H1 (cell line): Measurements from ENCODE around the gene PIGV. TPM values are rescaled to one million over a fixed set of nuclear protein-coding genes. Genes with fewer than 3 reads are reported as not detected.

ENCODE experiments used
- CTCF ChIA-PET: fragments of 300-600 bp; sonication (Branson Sonifier 250); formaldehyde crosslinking; loops from one replicate; lab custom pipeline; 2021; ENCODE audit not compliant: partially characterized antibody; lab: Charles Lee
- POLR2A ChIA-PET: fragments of 300-600 bp; sonication (Branson Sonifier 250); formaldehyde crosslinking; loops from one replicate; lab custom pipeline; 2021; ENCODE audit warnings: inconsistent platforms; ENCODE audit not compliant: partially characterized antibody; lab: Charles Lee
- DNase-seq, 2 experiments: peaks; one replicate each; pipeline versions ENCODE4 v3.0.0 to v3.0.0-alpha.2; 2010 to 2022; ENCODE audit warnings: low spot score in 2 of 2, low read depth in 1 of 2, mixed read lengths in 1 of 2
- FAIRE-seq: peaks from 2 replicates; lab custom pipeline; 2011; peaks lifted over from hg19 to GRCh38; lab: Jason Lieb, UNC
- H2AFZ ChIP-seq: 2 replicates; pipeline ENCODE4 v1.8.1; 2012; ENCODE audit warnings: low read length, inconsistent platforms
- H2AK5ac ChIP-seq: 2 replicates; pipeline ENCODE4 v1.6.1; 2013; ENCODE audit warnings: low read depth, low read length
- H2BK120ac ChIP-seq: replicated peaks from 2 replicates; pipeline ENCODE3; 2013; ENCODE audit warnings: low read depth, low read length, inconsistent platforms
- H2BK12ac ChIP-seq: 2 replicates; pipeline ENCODE4 v1.6.1; 2013; ENCODE audit warnings: low read depth, low read length
- H2BK15ac ChIP-seq: 2 replicates; pipeline ENCODE4 v1.6.1; 2013; ENCODE audit warnings: low read length
- H2BK20ac ChIP-seq: 2 replicates; pipeline ENCODE4 v1.6.1; 2013; ENCODE audit warnings: low read length
- H2BK5ac ChIP-seq: 2 replicates; pipeline ENCODE4 v1.6.1; 2013; ENCODE audit warnings: low read depth, low read length
- H3K14ac ChIP-seq: 2 replicates; pipeline ENCODE4 v1.6.1; 2013; ENCODE audit warnings: inconsistent platforms; ENCODE audit not compliant: insufficient read length
- H3K18ac ChIP-seq: 2 replicates; pipeline ENCODE4 v1.6.1; 2013; ENCODE audit warnings: low read length; ENCODE audit errors: extremely low read depth
- H3K23ac ChIP-seq: 2 replicates; pipeline ENCODE4 v1.6.1; 2013; ENCODE audit warnings: inconsistent platforms; ENCODE audit not compliant: insufficient read length
- H3K23me2 ChIP-seq: 2 replicates; pipeline ENCODE4 v1.6.1; 2013; ENCODE audit warnings: low read depth, low read length
- H3K27ac ChIP-seq: 2 replicates; pipeline ENCODE4 v1.6.1; 2011; ENCODE audit warnings: low read depth, low read length, inconsistent platforms
- H3K27me3 ChIP-seq, 4 experiments: replicated peaks in 1 of 4; 1 replicate in 1 of 4; 2 replicates in 3 of 4; pipeline versions ENCODE4 v1.6.1 to v1.8.1; 2011 to 2013; ENCODE audit warnings: low read length in 3 of 4, mild to moderate bottlenecking in 3 of 4, inconsistent platforms in 2 of 4, mixed read lengths in 2 of 4, moderate library complexity in 1 of 4; ENCODE audit not compliant: control insufficient read depth in 3 of 4, insufficient read depth in 3 of 4; ENCODE audit errors: extremely low read depth in 1 of 4
- H3K36me3 ChIP-seq, 4 experiments: 2 replicates each; pipeline versions ENCODE4 v1.6.1 to v1.8.1; 2011 to 2013; ENCODE audit warnings: mild to moderate bottlenecking in 4 of 4, low read length in 3 of 4, moderate library complexity in 2 of 4, control low read depth in 1 of 4, inconsistent platforms in 1 of 4; ENCODE audit not compliant: insufficient read depth in 4 of 4, control insufficient read depth in 2 of 4
- H3K4ac ChIP-seq: replicated peaks from 2 replicates; pipeline ENCODE3; 2013; ENCODE audit warnings: low read length, low read depth, mixed read lengths, inconsistent platforms; ENCODE audit not compliant: insufficient read length
- H3K4me1 ChIP-seq, 4 experiments: replicated peaks in 1 of 4; 1 replicate in 1 of 4; 2 replicates in 3 of 4; pipeline versions ENCODE4 v1.6.1 to v1.8.1; 2011 to 2013; ENCODE audit warnings: low read length in 3 of 4, inconsistent platforms in 2 of 4, mixed read lengths in 1 of 4; ENCODE audit not compliant: insufficient read depth in 4 of 4, control insufficient read depth in 3 of 4
- H3K4me2 ChIP-seq, 2 experiments: 2 replicates each; pipeline versions ENCODE4 v1.6.1 to v1.8.1; 2011 to 2013; ENCODE audit warnings: low read depth in 2 of 2, low read length in 2 of 2, control low read depth in 1 of 2, inconsistent platforms in 1 of 2, mild to moderate bottlenecking in 1 of 2; ENCODE audit not compliant: insufficient read depth in 1 of 2
- H3K4me3 ChIP-seq, 4 experiments: fragments of 200-600, 300-600 bp in 1 of 4; sonication (generic), shearing (Covaris generic), sonication (Bioruptor Twin) in 1 of 4; 2 replicates each; pipeline versions ENCODE4 v1.5.1 to v1.8.1; 2011 to 2016; ENCODE audit warnings: low read length in 4 of 4, low read depth in 3 of 4, control low read depth in 2 of 4, inconsistent platforms in 2 of 4, mild to moderate bottlenecking in 2 of 4, mixed read lengths in 1 of 4, moderate library complexity in 1 of 4; ENCODE audit not compliant: insufficient read depth in 2 of 4; ENCODE audit errors: extremely low read depth in 1 of 4
- H3K56ac ChIP-seq: replicated peaks from 2 replicates; pipeline ENCODE3; 2013; ENCODE audit warnings: low read depth, mild to moderate bottlenecking, mixed read lengths, low read length, inconsistent platforms; ENCODE audit not compliant: insufficient read length
- H3K79me1 ChIP-seq: 2 replicates; pipeline ENCODE4 v1.6.1; 2013; ENCODE audit warnings: low read depth, low read length, control low read depth
- H3K79me2 ChIP-seq, 2 experiments: 2 replicates each; pipeline versions ENCODE4 v1.6.1 to v1.8.1; 2012 to 2013; ENCODE audit warnings: low read length in 2 of 2, mild to moderate bottlenecking in 2 of 2, inconsistent platforms in 1 of 2; ENCODE audit not compliant: insufficient read depth in 2 of 2, control insufficient read depth in 1 of 2
- H3K9ac ChIP-seq, 4 experiments: replicated peaks in 1 of 4; 1 replicate in 1 of 4; 2 replicates in 3 of 4; pipeline versions ENCODE4 v1.6.1 to v1.8.1; 2011 to 2013; ENCODE audit warnings: low read depth in 3 of 4, low read length in 3 of 4, control low read depth in 2 of 4, mild to moderate bottlenecking in 2 of 4, moderate library complexity in 2 of 4, inconsistent platforms in 1 of 4; ENCODE audit errors: extremely low read depth in 1 of 4
- H3K9me3 ChIP-seq, 2 experiments: 2 replicates each; pipeline versions ENCODE4 v1.6.1 to v1.8.1; 2012 to 2013; ENCODE audit warnings: mild to moderate bottlenecking in 2 of 2, moderate library complexity in 2 of 2, control low read depth in 1 of 2, inconsistent platforms in 1 of 2, low read depth in 1 of 2, low read length in 1 of 2, mixed read lengths in 1 of 2; ENCODE audit not compliant: insufficient read depth in 2 of 2
- H4K20me1 ChIP-seq, 2 experiments: replicated peaks in 1 of 2; 2 replicates each; pipeline versions ENCODE3 to v1.8.1; 2011 to 2013; ENCODE audit warnings: inconsistent platforms in 2 of 2, low read length in 2 of 2, mild to moderate bottlenecking in 1 of 2; ENCODE audit not compliant: insufficient read depth in 2 of 2, control insufficient read depth in 1 of 2
- H4K5ac ChIP-seq: 2 replicates; pipeline ENCODE4 v1.6.1; 2013; ENCODE audit warnings: low read length, low read depth, mixed read lengths, inconsistent platforms; ENCODE audit not compliant: insufficient read length
- H4K8ac ChIP-seq: 2 replicates; pipeline ENCODE4 v1.8.0; 2013; ENCODE audit warnings: mild to moderate bottlenecking, moderate library complexity, low read length, inconsistent platforms; ENCODE audit not compliant: insufficient read depth; ENCODE audit errors: extremely low read depth
- H4K91ac ChIP-seq: replicated peaks from 2 replicates; pipeline ENCODE3; 2013; ENCODE audit warnings: low read length, mixed read lengths, inconsistent platforms; ENCODE audit not compliant: insufficient read length
- POLR2AphosphoS5 ChIP-seq: IDR thresholded peaks from 2 replicates; pipeline ENCODE4 v1.6.1; 2011; ENCODE audit warnings: low read depth, low read length
- SRF ChIP-seq: IDR thresholded peaks from 2 replicates; pipeline ENCODE4 v1.6.1; 2011; ENCODE audit warnings: mild to moderate bottlenecking, low read depth, low read length, moderate library complexity
- WGBS, 2 experiments: shearing (Covaris generic) in 1 of 2; methylation state at CpG; one replicate each; pipeline versions ENCODE4 v1.1.6 to v1.1.7; 2013 to 2015; ENCODE audit warnings: low lambda C conversion rate in 2 of 2, mixed read lengths in 2 of 2, inconsistent platforms in 1 of 2, low coverage in 1 of 2, missing lambda C conversion rate in 1 of 2; ENCODE audit not compliant: insufficient replicate concordance in 2 of 2, insufficient coverage in 1 of 2, insufficient read length in 1 of 2; ENCODE audit errors: extremely low coverage in 1 of 2, missing lambda C conversion rate in 1 of 2; 5-methylcytosine and 5-hydroxymethylcytosine counted together
- polyA plus RNA-seq, 7 experiments: library from polyadenylated mRNA; depleted of rRNA in 3 of 7; stranded (reverse) in 5 of 7; unstranded in 2 of 7; fragments of >200 nt in 5 of 7; fragments of 200-250 nt in 2 of 7; gene quantifications; 1 replicate in 5 of 7; 2 replicates in 1 of 7; 4 replicates in 1 of 7; pipeline versions ENCODE4 v1.2.1 to v1.2.3, GENCODE V29; 2011 to 2013; ENCODE audit warnings: missing spikeins in 2 of 7, mixed read lengths in 2 of 7
- total RNA-seq: library from RNA; stranded (reverse); fragmentation: NEBNext Ultra II Directional; extraction: Animal tissue kit (Norgen Biotek cat#: 25700); gene quantifications from 2 replicates; pipeline ENCODE4 v1.2.1, GENCODE V29; 2021

PIGV gene
- total and polyA plus RNA-seq, 2 of the 8 experiments (the other 6 are each of a cell fraction or from before 2014, with no cell fraction given): 8.5 to 20.9 TPM

DNA sequence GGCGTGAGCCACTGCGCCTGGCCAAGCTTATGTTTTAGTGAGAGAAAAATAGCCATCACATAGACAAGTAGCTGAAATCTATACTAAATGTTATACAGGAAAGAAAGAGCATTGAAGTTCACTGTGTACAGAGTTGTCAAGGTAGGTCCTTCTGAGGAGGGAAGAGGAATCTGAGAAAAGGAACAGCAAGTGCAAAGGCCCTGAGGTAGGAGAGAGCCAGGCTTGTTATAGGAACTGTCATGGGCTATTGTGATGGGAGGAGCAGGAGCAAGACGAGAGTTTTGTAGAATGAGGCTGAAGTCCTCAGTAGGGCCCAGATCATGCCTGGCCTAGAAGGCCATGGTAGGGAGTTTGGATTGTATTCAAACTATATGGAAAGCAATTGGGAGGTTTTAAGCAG lies 43.3 kb downstream of the PIGV start:
- H3K14ac ChIP-seq: no peak overlapping the region
- no peaks in the 10 kb centered on the region for H3K27me3 ChIP-seq
- H3K23ac ChIP-seq: no peak overlapping the region
- H3K9ac ChIP-seq: no peak overlapping the region
- ChIA-PET CTCF (interaction anchor here (1.3 to 12.8 kb wide), 6 partner anchors 11 to 293 kb away, joined by 4 to 125 read pairs (median 5); partner anchors contain the start of gene SFN), POLR2A (interaction anchor here (1.0 to 1.4 kb wide), 2 partner anchors 10 to 133 kb away, joined by 3 to 4 read pairs; no protein-coding TSS in a partner anchor)
- peaks cover 6% of the 10 kb centered on the region; the same call in 1 of the 2 replicates for H3K23me2 ChIP-seq
- peaks cover 9 to 12% of the 10 kb centered on the region in 2 experiments for H4K20me1 ChIP-seq
- H3K79me1 ChIP-seq: peaks cover 12% of the 10 kb centered on the region
- no peak overlapping the region for H3K27ac ChIP-seq
- no peak overlapping the region for H2AK5ac ChIP-seq
- H2BK12ac ChIP-seq: no peak overlapping the region
- H3K4ac ChIP-seq: no peak overlapping the region
- H2AFZ ChIP-seq: no peak overlapping the region
- H3K9me3 ChIP-seq: no peaks in the 10 kb centered on the region
- H3K56ac ChIP-seq: no peak overlapping the region
- no peak overlapping the region for H2BK15ac ChIP-seq
- H4K5ac ChIP-seq: no peak overlapping the region
- H3K79me2 ChIP-seq: peaks cover 0 to 11% of the 10 kb centered on the region in 2 experiments; a peak in 1 of 4 replicates
- no peak overlapping the region for H2BK20ac ChIP-seq
- H3K4me3 ChIP-seq: no peak overlapping the region
- H4K8ac ChIP-seq: no peak overlapping the region
- DNase-seq: no peak
- H2BK5ac ChIP-seq: no peak overlapping the region
- H2BK120ac ChIP-seq: no peak overlapping the region
- 87% methylated on average over 3 of the region's 3 CpGs; no CpG with 5 or more reads in 1 of the 2 experiments for WGBS, 2 experiments
- H3K18ac ChIP-seq: no peak overlapping the region
- H4K91ac ChIP-seq: no peak overlapping the region
- H3K4me2 ChIP-seq: no peak overlapping the region
- peaks cover 4 to 9% (median 5%) of the 10 kb centered on the region in 4 experiments; a peak in 6 of 7 replicates for H3K4me1 ChIP-seq
- TF ChIP-seq SRF (no peak), POLR2AphosphoS5 (no peak)
- peaks cover 0 to 21% (median 10%) of the 10 kb centered on the region in 4 experiments; a peak in 5 of 8 replicates for H3K36me3 ChIP-seq
- no peak for FAIRE-seq
